ENCODE measurements around the gene NKG7.

NKG7 gene

GRCh38 chr19:51391073-51391611 lies 18.7 kb upstream of the NKG7 start:
- DNase-seq (ENCODE audit: low read depth in 2 of 2), result no peak

GRCh38 chr19:51389143-51389542 lies 16.7 kb upstream of the NKG7 start:
- no peak for DNase-seq (ENCODE audit: low read depth in 2 of 2)

GRCh38 chr19:51387924-51388389 lies 15.5 kb upstream of the NKG7 start, which contains the start of gene LIM2:
Gene LIM2, minus strand, starts transcription at chr19:51387974. Its CDS starts 531 bp downstream, at chr19:51387443.
- DNase-seq (ENCODE audit: low read depth in 2 of 2), result no peak

- no peak for DNase-seq (ENCODE audit: low read depth in 2 of 2)
These were observed 14.5 kb upstream of the NKG7 start for GRCh38 chr19:51386882-51387520.

- DNase-seq (ENCODE audit: low read depth in 2 of 2), result no peak
These were observed 9.6 kb upstream of the NKG7 start for GRCh38 chr19:51382004-51382403.

- DNase-seq (ENCODE audit: low read depth in 2 of 2), result no peak
These were observed 7.9 kb upstream of the NKG7 start for GRCh38 chr19:51380379-51380778.

GRCh38 chr19:51377422-51377821 lies 5.0 kb upstream of the NKG7 start:
- no peak for DNase-seq (ENCODE audit: low read depth in 2 of 2)

GRCh38 chr19:51375504-51376221 lies 3.2 kb upstream of the NKG7 start:
- DNase-seq (ENCODE audit: low read depth in 2 of 2), result peak in 1 of 2 donors; percentile 51

GRCh38 chr19:51372021-51372648 lies 319 bp downstream of the NKG7 start:
- DNase-seq (ENCODE audit: low read depth in 2 of 2), result no peak

GRCh38 chr19:51371186-51371690 lies 1.2 kb downstream of the NKG7 start:
- no peak for DNase-seq (ENCODE audit: low read depth in 2 of 2)

GRCh38 chr19:51370230-51370629 lies 2.2 kb downstream of the NKG7 start:
- no peak for DNase-seq (ENCODE audit: low read depth in 2 of 2)

GRCh38 chr19:51368366-51369282 lies 3.8 kb downstream of the NKG7 start, which contains the start of gene CLDND2:
Gene CLDND2, minus strand, starts transcription at chr19:51369003. Its CDS starts 426 bp downstream, at chr19:51368577.
- DNase-seq (ENCODE audit: low read depth in 2 of 2), result no peak

- peak; percentile 98 to 99 for DNase-seq (ENCODE audit: low read depth in 2 of 2)
These were observed 4.7 kb downstream of the NKG7 start for GRCh38 chr19:51367565-51368365.

GRCh38 chr19:51367255-51367564 lies 5.2 kb downstream of the NKG7 start:
- no peak for DNase-seq (ENCODE audit: low read depth in 2 of 2)

- DNase-seq (ENCODE audit: low read depth in 2 of 2), result peak; percentile 90 to 91
These were observed 5.8 kb downstream of the NKG7 start for GRCh38 chr19:51366389-51367254.

GRCh38 chr19:51365965-51366388 lies 6.5 kb downstream of the NKG7 start, which contains the start of gene ETFB:
Gene ETFB, minus strand, starts transcription at chr19:51366388. Its CDS starts 62 bp downstream, at chr19:51366326.
- no peak for DNase-seq (ENCODE audit: low read depth in 2 of 2)

- no peak for DNase-seq (ENCODE audit: low read depth in 2 of 2)
These were observed 7.1 kb downstream of the NKG7 start for GRCh38 chr19:51365211-51365964.
